ENCODE data around the gene GRB14. TPM values are rescaled to one million over a fixed set of nuclear protein-coding genes. Genes with fewer than 3 reads are reported as not detected.
A peak's percentile ranks its signal among the peaks of the same experiment; 100 is the strongest.
"Not testable (repeated sequence)": the region's sequence is repeated elsewhere in the genome, so short reads cannot be mapped to it uniquely, and the experiment has no call there.

GRB14 gene
- total RNA-seq, 1 donor from 2014 or later: 13.6 TPM

DNA sequence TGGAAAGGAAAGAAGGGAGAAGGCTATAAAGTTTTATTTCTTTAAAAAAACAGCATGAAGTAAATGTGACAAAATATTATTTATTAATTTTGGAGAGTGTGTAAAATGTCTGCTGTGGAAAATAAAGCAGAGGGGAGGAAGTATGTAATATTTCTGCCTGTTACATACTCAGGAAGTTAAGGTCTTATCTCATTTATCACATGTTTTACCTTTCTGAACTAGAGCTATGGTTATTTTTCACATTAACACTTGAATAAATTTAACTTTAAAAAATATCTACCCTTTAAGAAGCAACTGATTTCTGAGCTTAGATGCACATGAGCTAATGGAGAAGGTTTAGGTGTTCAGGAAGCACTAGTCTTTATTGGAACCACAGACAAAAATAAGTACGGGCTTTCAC lies 148.3 kb downstream of the GRB14 start:
- DNase-seq (ENCODE audit: low spot score in 2 of 2, unreplicated experiment in 2 of 2): no peak
- no peaks in the 10 kb centered on the region for H3K36me3 Mint-ChIP-seq
- no peak overlapping the region for H3K27ac Mint-ChIP-seq
- no peaks in the 10 kb centered on the region for H3K9me3 Mint-ChIP-seq
- H3K4me3 Mint-ChIP-seq: no peak overlapping the region
- no peaks in the 10 kb centered on the region for H3K4me1 Mint-ChIP-seq
- H3K27me3 Mint-ChIP-seq (ENCODE audit: low read depth): peaks cover 6% of the 10 kb centered on the region
- TF ChIP-seq, protein P1, sequence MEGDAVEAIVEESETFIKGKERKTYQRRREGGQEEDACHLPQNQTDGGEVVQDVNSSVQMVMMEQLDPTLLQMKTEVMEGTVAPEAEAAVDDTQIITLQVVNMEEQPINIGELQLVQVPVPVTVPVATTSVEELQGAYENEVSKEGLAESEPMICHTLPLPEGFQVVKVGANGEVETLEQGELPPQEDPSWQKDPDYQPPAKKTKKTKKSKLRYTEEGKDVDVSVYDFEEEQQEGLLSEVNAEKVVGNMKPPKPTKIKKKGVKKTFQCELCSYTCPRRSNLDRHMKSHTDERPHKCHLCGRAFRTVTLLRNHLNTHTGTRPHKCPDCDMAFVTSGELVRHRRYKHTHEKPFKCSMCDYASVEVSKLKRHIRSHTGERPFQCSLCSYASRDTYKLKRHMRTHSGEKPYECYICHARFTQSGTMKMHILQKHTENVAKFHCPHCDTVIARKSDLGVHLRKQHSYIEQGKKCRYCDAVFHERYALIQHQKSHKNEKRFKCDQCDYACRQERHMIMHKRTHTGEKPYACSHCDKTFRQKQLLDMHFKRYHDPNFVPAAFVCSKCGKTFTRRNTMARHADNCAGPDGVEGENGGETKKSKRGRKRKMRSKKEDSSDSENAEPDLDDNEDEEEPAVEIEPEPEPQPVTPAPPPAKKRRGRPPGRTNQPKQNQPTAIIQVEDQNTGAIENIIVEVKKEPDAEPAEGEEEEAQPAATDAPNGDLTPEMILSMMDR (IDR thresholded peaks at IDR 0.05; ENCODE audit: unreplicated experiment): no peak

DNA sequence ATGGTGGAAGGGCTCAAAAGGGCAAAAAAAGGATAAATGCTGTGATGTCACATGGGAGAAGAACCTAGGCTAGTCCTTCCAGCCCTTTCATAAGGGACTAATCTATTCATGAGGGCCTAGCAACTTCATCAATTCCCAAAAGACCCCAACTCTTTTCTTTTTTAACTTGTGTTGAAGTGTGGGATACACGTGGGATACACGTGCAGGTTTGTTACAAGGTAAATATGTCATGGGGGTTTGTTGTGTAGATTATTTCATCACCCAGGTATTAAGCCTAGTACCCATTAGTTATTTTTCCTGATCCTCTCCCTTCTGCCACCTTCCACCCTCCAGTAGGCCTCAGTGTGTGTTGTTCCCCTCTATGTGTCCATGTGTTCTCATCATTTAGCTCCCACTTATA lies 156.2 kb downstream of the GRB14 start:
- not testable (repeated sequence) for H3K4me1 Mint-ChIP-seq; H3K27ac Mint-ChIP-seq; H3K36me3 Mint-ChIP-seq; H3K27me3 Mint-ChIP-seq (ENCODE audit: low read depth); DNase-seq (ENCODE audit: low spot score in 2 of 2, unreplicated experiment in 2 of 2); H3K9me3 Mint-ChIP-seq; H3K4me3 Mint-ChIP-seq

DNA sequence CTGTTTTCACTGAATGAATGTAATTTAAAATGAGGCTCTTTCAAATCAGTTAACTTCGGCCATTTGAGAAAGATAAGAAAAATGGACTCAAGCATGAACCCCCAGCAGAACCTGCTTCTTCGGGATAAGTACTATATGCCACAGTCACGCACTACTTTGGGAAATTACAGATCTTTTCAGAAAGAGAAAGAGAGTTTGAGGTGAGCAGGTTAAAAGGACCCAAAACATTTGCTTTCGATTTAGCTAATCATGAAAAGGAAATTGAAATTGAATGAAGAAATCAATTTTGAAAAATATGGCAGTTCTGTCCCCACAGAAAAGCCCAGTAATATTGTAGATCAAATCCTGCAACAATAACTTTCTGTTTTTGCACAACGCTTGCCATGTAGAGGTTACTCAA lies 156.9 kb downstream of the GRB14 start:
- TF ChIP-seq, protein P1 (IDR thresholded peaks at IDR 0.05; ENCODE audit: unreplicated experiment): no peak
- Mint-ChIP-seq H3K4me1 (no peaks in the 10 kb centered on the region), H3K27ac (no peak overlapping the region), H3K27me3 (ENCODE audit: low read depth) (peaks cover under 1% of the 10 kb centered on the region), H3K36me3 (no peaks in the 10 kb centered on the region), H3K9me3 (no peaks in the 10 kb centered on the region), H3K4me3 (no peak overlapping the region)
- DNase-seq (ENCODE audit: low spot score in 2 of 2, unreplicated experiment in 2 of 2): no peak

DNA sequence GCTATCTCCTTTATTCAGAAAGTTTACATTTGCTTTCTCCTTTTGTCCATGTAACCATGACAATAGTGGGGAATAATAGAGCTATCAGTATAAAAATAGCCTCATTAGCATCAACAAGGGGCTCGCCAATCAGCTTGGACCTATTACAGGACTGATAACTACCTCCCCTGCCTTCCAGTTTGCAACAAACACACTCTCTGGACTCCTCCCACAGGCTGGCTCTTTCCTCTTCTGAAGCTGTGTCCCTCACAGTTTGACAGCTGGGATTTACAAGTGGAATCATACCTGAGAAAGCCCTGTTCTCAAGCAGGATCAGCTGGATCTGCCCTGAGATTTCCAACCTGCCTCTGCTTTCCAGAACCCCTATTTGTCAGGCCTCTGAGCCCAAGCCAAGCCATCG lies 162.5 kb downstream of the GRB14 start:
- TF ChIP-seq, protein P1 (IDR thresholded peaks at IDR 0.05; ENCODE audit: unreplicated experiment): no peak
- no peak for DNase-seq (ENCODE audit: low spot score in 2 of 2, unreplicated experiment in 2 of 2)
- H3K27ac Mint-ChIP-seq: no peak overlapping the region
- H3K9me3 Mint-ChIP-seq: no peaks in the 10 kb centered on the region
- H3K27me3 Mint-ChIP-seq (ENCODE audit: low read depth): no peaks in the 10 kb centered on the region
- H3K4me1 Mint-ChIP-seq: peaks cover 3% of the 10 kb centered on the region
- H3K4me3 Mint-ChIP-seq: no peak overlapping the region
- H3K36me3 Mint-ChIP-seq: no peaks in the 10 kb centered on the region

DNA sequence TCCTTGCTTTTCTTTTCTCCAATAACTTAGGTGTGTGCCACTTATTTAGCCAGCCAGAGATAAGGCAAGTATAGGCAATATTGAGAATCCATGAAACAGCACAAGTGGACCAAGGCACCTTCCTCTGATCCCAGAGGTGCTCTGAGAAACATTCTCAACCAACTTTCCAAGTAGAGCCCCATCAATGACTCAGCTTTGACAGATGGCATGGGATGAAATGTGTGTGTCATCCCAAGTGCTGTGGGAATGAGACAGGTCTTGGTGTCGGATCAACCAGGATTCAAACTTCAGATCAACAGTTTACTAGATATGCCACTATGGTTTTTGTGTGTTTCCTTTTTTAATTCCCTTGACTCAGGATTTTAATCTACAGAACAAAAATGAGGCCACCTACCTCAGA lies 164.0 kb downstream of the GRB14 start:
- peaks cover 3% of the 10 kb centered on the region for H3K27me3 Mint-ChIP-seq (ENCODE audit: low read depth)

DNA sequence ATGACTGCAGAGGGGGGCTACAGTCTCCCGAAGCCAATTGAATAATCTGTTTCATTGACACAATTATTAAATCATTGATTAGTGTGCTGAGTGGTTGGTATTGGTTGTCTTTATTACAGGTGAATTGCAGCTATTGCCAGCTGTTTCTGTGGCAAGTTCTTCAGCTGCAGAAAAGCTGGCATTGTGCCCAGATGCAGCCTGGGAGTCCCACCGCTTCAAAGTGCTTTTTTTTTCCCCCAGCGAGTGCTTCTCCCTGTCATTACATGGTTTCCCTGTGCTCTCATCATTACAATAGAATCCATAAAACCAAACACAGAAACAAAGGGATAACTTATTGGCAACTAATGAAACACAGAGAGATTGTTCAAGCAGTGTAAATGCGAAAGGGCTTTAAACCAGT lies 164.7 kb downstream of the GRB14 start:
- H3K27me3 Mint-ChIP-seq (ENCODE audit: low read depth): peaks cover 3% of the 10 kb centered on the region
- no peak overlapping the region for H3K27ac Mint-ChIP-seq
- TF ChIP-seq, protein P1 (IDR thresholded peaks at IDR 0.05; ENCODE audit: unreplicated experiment): no peak
- H3K9me3 Mint-ChIP-seq: no peaks in the 10 kb centered on the region
- no peaks in the 10 kb centered on the region for H3K36me3 Mint-ChIP-seq
- peak; percentile 27 to 58 for DNase-seq (ENCODE audit: low spot score in 2 of 2, unreplicated experiment in 2 of 2)
- H3K4me1 Mint-ChIP-seq: peaks cover 3% of the 10 kb centered on the region
- H3K4me3 Mint-ChIP-seq: no peak overlapping the region

More for the DNA sequence above, 164.0 kb downstream of the GRB14 start:
- H3K36me3 Mint-ChIP-seq: no peaks in the 10 kb centered on the region
- H3K27ac Mint-ChIP-seq: no peak overlapping the region
- TF ChIP-seq, protein P1 (IDR thresholded peaks at IDR 0.05; ENCODE audit: unreplicated experiment): no peak
- no peaks in the 10 kb centered on the region for H3K9me3 Mint-ChIP-seq
- H3K4me1 Mint-ChIP-seq: peaks cover 3% of the 10 kb centered on the region
- H3K4me3 Mint-ChIP-seq: no peak overlapping the region
- no peak for DNase-seq (ENCODE audit: low spot score in 2 of 2, unreplicated experiment in 2 of 2)

Measured in mesothelial cell of epicardium (in vitro differentiated cells).